Measurements from ENCODE around the gene HCFC1R1. TPM values are rescaled to one million over a fixed set of nuclear protein-coding genes. Genes with fewer than 3 reads are reported as not detected.

HCFC1R1 gene
- polyA plus RNA-seq, 1 experiment = 51.6 TPM

DNA sequence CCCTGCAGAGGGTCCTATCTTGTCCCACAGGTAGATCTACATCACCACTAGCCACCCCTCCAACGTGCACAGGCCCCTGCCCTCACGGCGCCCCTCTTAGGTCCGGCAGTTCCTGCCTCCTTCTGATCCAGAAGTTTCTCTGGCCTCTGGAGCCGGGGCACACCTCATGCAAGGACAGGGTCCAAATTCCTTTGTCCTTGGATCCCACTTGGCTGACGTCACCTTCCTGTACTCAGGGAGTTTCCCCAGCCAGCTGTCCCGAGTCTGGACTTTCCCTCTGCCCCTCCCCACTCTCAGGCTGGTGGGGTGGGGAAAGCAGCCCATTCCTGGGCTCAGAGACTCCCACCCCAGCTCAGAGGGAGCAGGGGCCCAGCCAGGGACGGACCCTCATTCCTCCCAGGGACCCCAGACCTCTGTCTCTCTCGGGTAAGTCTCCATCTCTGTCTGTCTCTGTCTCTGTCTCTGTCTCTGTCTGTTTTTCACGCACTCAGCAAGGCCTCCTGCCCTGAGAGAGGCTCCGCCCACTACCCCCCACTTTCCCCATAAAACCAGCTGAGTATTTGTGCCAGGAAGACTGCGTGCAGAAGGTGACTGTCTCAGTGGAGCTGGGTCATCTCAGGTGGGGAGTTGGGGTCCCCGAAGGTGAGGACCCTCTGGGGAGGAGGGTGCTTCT is 41.5 kb upstream of the HCFC1R1 start, which contains the start of gene IL32:
TSS of gene IL32 (plus strand) at position 572 of the 673 bp plus-strand sequence. CDS start 172 bp downstream, outside the sequence.
- no peaks in the 10 kb centered on the region for H3K27me3 ChIP-seq (ENCODE audit: control insufficient read depth, insufficient read depth, low read length)
- H3K27ac ChIP-seq (ENCODE audit: low read depth, low read length) = peak within 1 kb of the TSS; percentile 39
- peak; percentile 36 for DNase-seq (ENCODE audit: low read depth, low spot score)
- ChIA-PET POLR2A (interaction anchor here (0.9 kb wide), 1 partner anchor 18 kb away, joined by 5 read pairs; no protein-coding TSS in a partner anchor), CTCF (no interaction called here)
- TF ChIP-seq, protein P1, sequence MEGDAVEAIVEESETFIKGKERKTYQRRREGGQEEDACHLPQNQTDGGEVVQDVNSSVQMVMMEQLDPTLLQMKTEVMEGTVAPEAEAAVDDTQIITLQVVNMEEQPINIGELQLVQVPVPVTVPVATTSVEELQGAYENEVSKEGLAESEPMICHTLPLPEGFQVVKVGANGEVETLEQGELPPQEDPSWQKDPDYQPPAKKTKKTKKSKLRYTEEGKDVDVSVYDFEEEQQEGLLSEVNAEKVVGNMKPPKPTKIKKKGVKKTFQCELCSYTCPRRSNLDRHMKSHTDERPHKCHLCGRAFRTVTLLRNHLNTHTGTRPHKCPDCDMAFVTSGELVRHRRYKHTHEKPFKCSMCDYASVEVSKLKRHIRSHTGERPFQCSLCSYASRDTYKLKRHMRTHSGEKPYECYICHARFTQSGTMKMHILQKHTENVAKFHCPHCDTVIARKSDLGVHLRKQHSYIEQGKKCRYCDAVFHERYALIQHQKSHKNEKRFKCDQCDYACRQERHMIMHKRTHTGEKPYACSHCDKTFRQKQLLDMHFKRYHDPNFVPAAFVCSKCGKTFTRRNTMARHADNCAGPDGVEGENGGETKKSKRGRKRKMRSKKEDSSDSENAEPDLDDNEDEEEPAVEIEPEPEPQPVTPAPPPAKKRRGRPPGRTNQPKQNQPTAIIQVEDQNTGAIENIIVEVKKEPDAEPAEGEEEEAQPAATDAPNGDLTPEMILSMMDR (IDR thresholded peaks at IDR 0.05; ENCODE audit: low read depth, low read length) = no peak
- H3K4me3 ChIP-seq (ENCODE audit: low read depth, low read length) = peak within 1 kb of the TSS; percentile 51
- no peaks in the 10 kb centered on the region for H3K9me3 ChIP-seq (ENCODE audit: control insufficient read depth, insufficient read depth, low read length)

GRCh38 chr16:3063625-3064386 is 40.1 kb upstream of the HCFC1R1 start:
- Histone ChIP-seq H3K27ac (ENCODE audit: low read depth, low read length) (no peak overlapping the region), H3K27me3 (ENCODE audit: control insufficient read depth, insufficient read depth, low read length) (no peaks in the 10 kb centered on the region), H3K4me3 (ENCODE audit: low read depth, low read length) (no peak overlapping the region), H3K9me3 (ENCODE audit: control insufficient read depth, insufficient read depth, low read length) (no peaks in the 10 kb centered on the region)
- TF ChIP-seq, protein P1 (IDR thresholded peaks at IDR 0.05; ENCODE audit: low read depth, low read length) = no peak
- CTCF ChIA-PET = interaction anchor here (1.0 kb wide), 1 partner anchor 32 kb away, joined by 4 read pairs; no protein-coding TSS in a partner anchor
- POLR2A ChIA-PET = no interaction called here
- DNase-seq (ENCODE audit: low read depth, low spot score) = no peak

DNA sequence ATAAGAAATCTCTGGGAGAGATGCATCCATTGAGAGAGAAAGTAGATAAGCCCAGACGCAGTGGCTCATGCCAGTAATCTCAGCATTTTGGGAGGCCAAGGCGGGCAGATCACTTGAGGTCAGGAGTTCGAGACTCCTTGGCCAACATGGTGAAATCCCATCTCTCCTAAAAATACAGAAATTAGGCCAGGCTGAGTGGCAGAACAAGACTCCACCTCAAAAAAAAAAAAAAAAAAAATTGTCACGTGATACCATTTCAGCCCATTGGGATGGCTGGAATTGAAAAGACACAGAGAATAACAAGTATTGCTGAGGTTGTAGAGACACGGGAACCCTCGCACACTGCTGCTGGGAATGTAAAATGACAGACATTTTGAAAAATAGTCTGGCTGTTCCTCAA is 38.8 kb upstream of the HCFC1R1 start:
- Histone ChIP-seq H3K27me3 (ENCODE audit: control insufficient read depth, insufficient read depth, low read length) (no peaks in the 10 kb centered on the region), H3K9me3 (ENCODE audit: control insufficient read depth, insufficient read depth, low read length) (no peaks in the 10 kb centered on the region), H3K4me3 (ENCODE audit: low read depth, low read length) (no peak overlapping the region), H3K27ac (ENCODE audit: low read depth, low read length) (no peak overlapping the region)
- TF ChIP-seq, protein P1 (IDR thresholded peaks at IDR 0.05; ENCODE audit: low read depth, low read length) = no peak
- ChIA-PET CTCF (no interaction called here), POLR2A (no interaction called here)
- DNase-seq (ENCODE audit: low read depth, low spot score) = no peak

- no peak overlapping the region for H3K27ac ChIP-seq (ENCODE audit: low read depth, low read length)
- POLR2A ChIA-PET = no interaction called here
- TF ChIP-seq, protein P1 (IDR thresholded peaks at IDR 0.05; ENCODE audit: low read depth, low read length) = no peak
Observed at GRCh38 chr16:3060339-3061127, 36.8 kb upstream of the HCFC1R1 start.

More at GRCh38 chr16:3060339-3061127, 36.8 kb upstream of the HCFC1R1 start:
- Histone ChIP-seq H3K4me3 (ENCODE audit: low read depth, low read length) (no peak overlapping the region), H3K9me3 (ENCODE audit: control insufficient read depth, insufficient read depth, low read length) (no peaks in the 10 kb centered on the region), H3K27me3 (ENCODE audit: control insufficient read depth, insufficient read depth, low read length) (no peaks in the 10 kb centered on the region)
- CTCF ChIA-PET = interaction anchor here (0.6 to 2.7 kb wide), 3 partner anchors 16 to 1441 kb away, joined by 3 to 57 read pairs (median 7); no protein-coding TSS in a partner anchor
- DNase-seq (ENCODE audit: low read depth, low spot score) = no peak
